Parathyroid adenoma (tissue), 2 donors: ENCODE measurements around the gene TLE3.
"Not testable (repeated sequence)": the region's sequence is repeated elsewhere in the genome, so short reads cannot be mapped to it uniquely, and the experiment has no call there.

Source experiments
- H2AFZ ChIP-seq: fragments of 300-600 bp; sonication (generic); one replicate; pipeline ENCODE4 v1.7.0; 2017; ENCODE audit warnings: antibody characterized with exemption, mild to moderate bottlenecking
- H3K27ac ChIP-seq: fragments of 300-600 bp; sonication (generic); one replicate; pipeline ENCODE4 v1.7.0; 2017
- H3K27me3 ChIP-seq: fragments of 300-600 bp; sonication (generic); one replicate; pipeline ENCODE4 v1.7.0; 2017; ENCODE audit warnings: low read length; ENCODE audit not compliant: control insufficient read depth, insufficient read depth
- H3K36me3 ChIP-seq: fragments of 300-600 bp; sonication (generic); one replicate; pipeline ENCODE4 v1.7.0; 2017; ENCODE audit warnings: low read length; ENCODE audit not compliant: control insufficient read depth, insufficient read depth
- H3K4me1 ChIP-seq: fragments of 300-600 bp; sonication (generic); one replicate; pipeline ENCODE4 v1.7.0; 2017; ENCODE audit warnings: control low read depth
- H3K4me2 ChIP-seq: fragments of 300-600 bp; sonication (generic); one replicate; pipeline ENCODE4 v1.7.0; 2017; ENCODE audit warnings: low read length
- H3K4me3 ChIP-seq: fragments of 300-600 bp; sonication (generic); one replicate; pipeline ENCODE4 v1.7.0; 2017; ENCODE audit warnings: low read depth, low read length
- H3K79me2 ChIP-seq: fragments of 300-600 bp; sonication (generic); one replicate; pipeline ENCODE4 v1.7.0; 2017; ENCODE audit warnings: control low read depth
- H3K9ac ChIP-seq: fragments of 300-600 bp; sonication (generic); one replicate; pipeline ENCODE4 v1.7.0; 2017; ENCODE audit warnings: mild to moderate bottlenecking
- H3K9me3 ChIP-seq: fragments of 300-600 bp; sonication (generic); one replicate; pipeline ENCODE4 v1.7.0; 2017; ENCODE audit warnings: low read length; ENCODE audit not compliant: control insufficient read depth
- CTCF ChIP-seq: fragments of 300-600 bp; sonication (generic); IDR thresholded peaks from one replicate; pipeline ENCODE4 v1.7.0; 2017; ENCODE audit warnings: antibody characterized with exemption, mild to moderate bottlenecking
- donor health status: primary hyperparathyroidism.

The TLE3 gene

GRCh38 chr15:70116317-70116716, 18.6 kb upstream of the TLE3 start:
- Histone ChIP-seq H3K79me2 (no peaks in the 10 kb centered on the region), H3K36me3 (no peaks in the 10 kb centered on the region), H3K27me3 (no peaks in the 10 kb centered on the region), H3K4me2 (no peak overlapping the region), H2AFZ (no peak overlapping the region), H3K9ac (no peak overlapping the region), H3K4me3 (no peak overlapping the region), H3K4me1 (peaks cover 4% of the 10 kb centered on the region), H3K27ac (no peak overlapping the region), H3K9me3 (no peaks in the 10 kb centered on the region)
- TF ChIP-seq CTCF: no peak

- Histone ChIP-seq H3K4me1 (peaks cover 4% of the 10 kb centered on the region), H3K9me3 (no peaks in the 10 kb centered on the region), H2AFZ (no peak overlapping the region), H3K27me3 (no peaks in the 10 kb centered on the region), H3K27ac (no peak overlapping the region), H3K9ac (no peak overlapping the region), H3K4me3 (no peak overlapping the region), H3K79me2 (no peaks in the 10 kb centered on the region), H3K4me2 (no peak overlapping the region), H3K36me3 (no peaks in the 10 kb centered on the region)
- TF ChIP-seq CTCF: no peak
Measured at GRCh38 chr15:70114221-70114620, 16.5 kb upstream of the TLE3 start.

- no peak overlapping the region for H3K4me2 ChIP-seq
- H3K9me3 ChIP-seq: no peaks in the 10 kb centered on the region
- H3K27ac ChIP-seq: no peak overlapping the region
- H3K4me3 ChIP-seq: no peak overlapping the region
- no peaks in the 10 kb centered on the region for H3K27me3 ChIP-seq
- H3K9ac ChIP-seq: no peak overlapping the region
- no peak overlapping the region for H2AFZ ChIP-seq
- no peaks in the 10 kb centered on the region for H3K36me3 ChIP-seq
- H3K4me1 ChIP-seq: peaks cover 4% of the 10 kb centered on the region
- no peak for TF ChIP-seq CTCF
- H3K79me2 ChIP-seq: no peaks in the 10 kb centered on the region
Measured at GRCh38 chr15:70113304-70113700, 15.6 kb upstream of the TLE3 start.

- not testable (repeated sequence) for H3K27me3 ChIP-seq, H3K4me3 ChIP-seq, H3K9me3 ChIP-seq, H3K27ac ChIP-seq, H3K79me2 ChIP-seq, H2AFZ ChIP-seq, H3K4me1 ChIP-seq, H3K36me3 ChIP-seq, H3K9ac ChIP-seq, H3K4me2 ChIP-seq
Measured at GRCh38 chr15:70112572-70113303, 15.0 kb upstream of the TLE3 start.

GRCh38 chr15:70112074-70112395, 14.3 kb upstream of the TLE3 start:
- TF ChIP-seq CTCF: no peak
- Histone ChIP-seq H3K4me2 (peak overlapping the region; percentile 41), H3K9me3 (no peaks in the 10 kb centered on the region), H3K27me3 (no peaks in the 10 kb centered on the region), H2AFZ (no peak overlapping the region), H3K4me3 (no peak overlapping the region), H3K36me3 (no peaks in the 10 kb centered on the region), H3K9ac (no peak overlapping the region), H3K79me2 (no peaks in the 10 kb centered on the region), H3K27ac (no peak overlapping the region), H3K4me1 (peaks cover 4% of the 10 kb centered on the region)
